Measurements from ENCODE around the gene CAPZA2. TPM values are rescaled to one million over a fixed set of nuclear protein-coding genes. Genes with fewer than 3 reads are reported as not detected.
"Not testable (repeated sequence)": the region's sequence is repeated elsewhere in the genome, so short reads cannot be mapped to it uniquely, and the experiment has no call there.

The CAPZA2 gene
- total RNA-seq, 1 experiment from 2014 or later, result 157 TPM

DNA sequence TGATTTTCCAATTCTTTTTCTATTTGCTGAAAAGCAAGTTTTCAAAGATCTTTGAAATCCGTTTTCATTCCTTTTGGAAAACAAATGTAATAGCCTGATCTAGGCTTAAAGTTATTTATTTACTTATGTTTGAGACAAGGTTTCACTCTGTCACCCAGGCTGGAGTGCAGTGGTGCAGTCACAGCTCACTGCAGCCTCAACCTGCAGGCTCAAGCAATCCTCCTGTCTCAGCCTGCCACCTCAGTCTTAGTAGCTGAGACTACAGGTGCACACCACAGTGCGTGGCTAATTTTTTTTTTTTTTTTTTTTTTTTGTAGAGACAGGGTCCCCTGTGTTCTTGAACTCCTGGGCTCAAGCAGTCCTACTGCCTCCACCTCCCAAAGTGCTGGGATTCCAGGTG, 95.5 kb downstream of the CAPZA2 start:
- no peak for DNase-seq (ENCODE audit: low read depth in 1 of 2, low spot score in 2 of 2)
- H3K36me3 ChIP-seq, result peaks cover 15% of the 10 kb centered on the region
- H3K27ac ChIP-seq, result no peak overlapping the region
- H3K27me3 ChIP-seq (replicated peaks), result no peaks in the 10 kb centered on the region
- peaks cover 8% of the 10 kb centered on the region for H3K4me1 ChIP-seq (replicated peaks)
- no peak overlapping the region for H3K4me3 ChIP-seq
- H3K9me3 ChIP-seq (replicated peaks), result 0 out of 2 replicates have a peak, but pooled peaks cover 6% of the 10 kb centered on the region

- H3K27ac ChIP-seq; H3K27me3 ChIP-seq (replicated peaks); H3K36me3 ChIP-seq; DNase-seq (ENCODE audit: low read depth in 1 of 2, low spot score in 2 of 2); H3K4me3 ChIP-seq; H3K9me3 ChIP-seq (replicated peaks); H3K4me1 ChIP-seq (replicated peaks): not testable (repeated sequence)
Observed at GRCh38 chr7:116961966-116962673, 99.7 kb downstream of the CAPZA2 start.

DNA sequence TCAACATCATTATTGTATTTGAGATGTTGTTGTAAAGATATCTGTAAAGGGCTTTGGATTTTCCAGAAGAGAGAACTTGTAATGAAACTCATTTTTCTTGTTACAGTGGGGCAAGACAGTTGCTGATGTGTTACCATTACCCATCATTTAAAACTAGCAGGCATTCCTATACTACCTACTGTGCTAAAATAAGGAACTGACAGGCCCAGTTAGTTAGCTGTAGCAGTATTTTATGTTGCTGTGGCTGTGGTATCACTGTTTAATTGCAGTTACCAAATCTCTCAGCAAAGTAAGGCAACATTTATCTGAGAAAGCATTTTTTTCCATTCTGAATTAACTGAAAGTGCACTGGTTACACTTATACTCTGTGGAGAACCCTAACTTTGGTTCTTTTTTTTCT, 100.8 kb downstream of the CAPZA2 start:
- no peaks in the 10 kb centered on the region for H3K36me3 ChIP-seq
- H3K9me3 ChIP-seq (replicated peaks), result no peaks in the 10 kb centered on the region
- H3K27ac ChIP-seq, result no peak overlapping the region
- H3K4me3 ChIP-seq, result no peak overlapping the region
- no peaks in the 10 kb centered on the region for H3K27me3 ChIP-seq (replicated peaks)
- DNase-seq (ENCODE audit: low read depth in 1 of 2, low spot score in 2 of 2), result no peak
- H3K4me1 ChIP-seq (replicated peaks), result no peaks in the 10 kb centered on the region

DNA sequence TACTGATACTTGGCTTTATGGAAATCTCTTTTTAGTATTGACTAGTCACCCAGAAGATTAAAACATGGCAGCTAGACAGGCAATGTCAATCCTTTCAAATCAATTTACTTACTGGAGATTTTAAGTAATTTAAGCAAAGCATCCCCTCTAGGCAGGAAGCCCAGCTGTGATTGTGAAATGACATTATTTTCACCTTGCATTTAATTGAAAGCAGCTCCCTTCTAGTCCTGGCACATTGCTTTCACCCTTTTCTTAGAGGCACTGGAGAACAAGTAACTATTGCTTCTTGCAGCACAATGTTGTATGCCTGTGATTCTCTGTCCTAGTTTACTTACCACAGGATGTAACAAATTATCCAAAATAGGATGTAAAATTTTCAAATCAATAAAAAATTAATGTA, 104.2 kb downstream of the CAPZA2 start:
- Histone ChIP-seq H3K4me1 (replicated peaks) (no peaks in the 10 kb centered on the region; the same call in 1 of the 2 replicates), H3K27ac (no peak overlapping the region)
- no peak for DNase-seq (ENCODE audit: low read depth in 1 of 2, low spot score in 2 of 2)

GRCh38 chr7:116967254-116967922, 105.0 kb downstream of the CAPZA2 start:
- H3K27ac ChIP-seq, result no peak overlapping the region
- DNase-seq (ENCODE audit: low read depth in 1 of 2, low spot score in 2 of 2), result no peak
- H3K27me3 ChIP-seq (replicated peaks), result no peaks in the 10 kb centered on the region
- no peaks in the 10 kb centered on the region for H3K9me3 ChIP-seq (replicated peaks)
- no peaks in the 10 kb centered on the region for H3K36me3 ChIP-seq
- H3K4me3 ChIP-seq, result no peak overlapping the region
- H3K4me1 ChIP-seq (replicated peaks), result no peaks in the 10 kb centered on the region; the same call in 1 of the 2 replicates

More for the DNA sequence above, 104.2 kb downstream of the CAPZA2 start:
- Histone ChIP-seq H3K27me3 (replicated peaks) (no peaks in the 10 kb centered on the region), H3K36me3 (no peaks in the 10 kb centered on the region), H3K4me3 (no peak overlapping the region), H3K9me3 (replicated peaks) (no peaks in the 10 kb centered on the region)

DNA sequence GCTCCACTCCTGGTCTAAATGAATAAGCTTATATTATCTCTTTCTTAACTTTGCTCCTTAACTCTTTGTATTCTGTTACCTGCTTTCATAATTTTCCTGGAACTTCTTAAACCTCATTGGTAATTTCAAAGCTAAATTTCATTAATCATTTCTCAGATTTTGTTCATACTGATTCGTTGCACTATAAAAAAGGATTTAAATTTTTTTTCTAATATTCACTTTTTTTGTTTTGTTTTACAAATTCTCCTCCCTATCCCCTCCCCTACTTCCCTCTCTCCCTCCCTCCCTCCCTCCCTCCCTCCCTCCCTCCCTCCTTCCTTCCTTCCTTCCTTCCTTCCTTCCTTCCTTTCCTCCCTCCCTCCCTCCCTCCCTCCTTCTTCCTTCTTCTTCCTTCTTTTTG, 105.6 kb downstream of the CAPZA2 start:
- Histone ChIP-seq H3K9me3 (replicated peaks) (no peaks in the 10 kb centered on the region), H3K27ac (no peak overlapping the region)

DNA sequence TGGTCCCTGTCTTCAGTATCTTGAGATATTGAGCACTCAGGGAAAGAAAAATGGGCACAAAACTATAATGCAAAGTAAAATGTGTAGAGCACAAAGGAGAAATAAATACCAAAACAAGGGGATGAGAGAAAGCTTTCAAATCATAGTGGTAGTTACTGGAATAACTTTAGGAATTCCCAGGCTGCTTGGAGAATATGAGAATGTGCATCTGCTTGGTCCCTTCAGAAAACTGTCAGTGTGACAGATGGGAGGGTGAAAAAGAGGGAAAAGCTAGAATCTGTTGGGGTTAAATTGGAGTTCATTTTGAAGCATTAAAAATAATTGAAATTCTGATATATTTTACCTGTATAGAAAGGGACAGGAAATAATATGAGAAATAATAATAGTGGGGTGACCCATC, 106.2 kb downstream of the CAPZA2 start:
- H3K27ac ChIP-seq, result no peak overlapping the region
- H3K36me3 ChIP-seq, result no peaks in the 10 kb centered on the region
- H3K27me3 ChIP-seq (replicated peaks), result no peaks in the 10 kb centered on the region
- DNase-seq (ENCODE audit: low read depth in 1 of 2, low spot score in 2 of 2), result no peak
- H3K4me3 ChIP-seq, result no peak overlapping the region
- H3K9me3 ChIP-seq (replicated peaks), result no peaks in the 10 kb centered on the region
- H3K4me1 ChIP-seq (replicated peaks), result no peaks in the 10 kb centered on the region; the same call in 1 of the 2 replicates

More for the DNA sequence above, 105.6 kb downstream of the CAPZA2 start:
- DNase-seq (ENCODE audit: low read depth in 1 of 2, low spot score in 2 of 2), result no peak
- Histone ChIP-seq H3K4me3 (no peak overlapping the region), H3K27me3 (replicated peaks) (no peaks in the 10 kb centered on the region), H3K36me3 (no peaks in the 10 kb centered on the region), H3K4me1 (replicated peaks) (no peaks in the 10 kb centered on the region; the same call in 1 of the 2 replicates)

GRCh38 chr7:116969371-116969902, 107.0 kb downstream of the CAPZA2 start:
- Histone ChIP-seq H3K9me3 (replicated peaks) (no peaks in the 10 kb centered on the region), H3K27me3 (replicated peaks) (no peaks in the 10 kb centered on the region), H3K36me3 (no peaks in the 10 kb centered on the region), H3K27ac (no peak overlapping the region), H3K4me1 (replicated peaks) (no peaks in the 10 kb centered on the region; the same call in 1 of the 2 replicates), H3K4me3 (no peak overlapping the region)
- DNase-seq (ENCODE audit: low read depth in 1 of 2, low spot score in 2 of 2), result no peak

- Histone ChIP-seq H3K36me3 (no peaks in the 10 kb centered on the region), H3K9me3 (replicated peaks) (no peaks in the 10 kb centered on the region)
- no peak for DNase-seq (ENCODE audit: low read depth in 1 of 2, low spot score in 2 of 2)
Observed at GRCh38 chr7:116970238-116970910, 108.0 kb downstream of the CAPZA2 start.

GRCh38 chr7:116971153-116971552, 108.8 kb downstream of the CAPZA2 start:
- not testable (repeated sequence) for H3K36me3 ChIP-seq; H3K4me3 ChIP-seq; DNase-seq (ENCODE audit: low read depth in 1 of 2, low spot score in 2 of 2); H3K9me3 ChIP-seq (replicated peaks); H3K27me3 ChIP-seq (replicated peaks); H3K4me1 ChIP-seq (replicated peaks); H3K27ac ChIP-seq

More at GRCh38 chr7:116970238-116970910, 108.0 kb downstream of the CAPZA2 start:
- Histone ChIP-seq H3K4me1 (replicated peaks) (no peaks in the 10 kb centered on the region; the same call in 1 of the 2 replicates), H3K27me3 (replicated peaks) (no peaks in the 10 kb centered on the region), H3K27ac (no peak overlapping the region), H3K4me3 (no peak overlapping the region)

Other genes with a start within 250 kb of the CAPZA2 start
- 5.2 and 8.3 TPM in 2 replicates for gene MET, start 190.4 kb upstream of the CAPZA2 start, total RNA-seq (2014; rRNA removed; shearing (Covaris generic))
- gene ST7, start 90.9 kb downstream of the CAPZA2 start, total RNA-seq (2014; rRNA removed; shearing (Covaris generic)), result 14.7 TPM in 2 replicates